ENCODE measurements around the gene MAST4. TPM values are rescaled to one million over a fixed set of nuclear protein-coding genes. Genes with fewer than 3 reads are reported as not detected.
"Not testable (repeated sequence)": the region's sequence is repeated elsewhere in the genome, so short reads cannot be mapped to it uniquely, and the experiment has no call there.

Gene MAST4
- total RNA-seq, 1 donor from 2014 or later = 17.2 TPM

DNA sequence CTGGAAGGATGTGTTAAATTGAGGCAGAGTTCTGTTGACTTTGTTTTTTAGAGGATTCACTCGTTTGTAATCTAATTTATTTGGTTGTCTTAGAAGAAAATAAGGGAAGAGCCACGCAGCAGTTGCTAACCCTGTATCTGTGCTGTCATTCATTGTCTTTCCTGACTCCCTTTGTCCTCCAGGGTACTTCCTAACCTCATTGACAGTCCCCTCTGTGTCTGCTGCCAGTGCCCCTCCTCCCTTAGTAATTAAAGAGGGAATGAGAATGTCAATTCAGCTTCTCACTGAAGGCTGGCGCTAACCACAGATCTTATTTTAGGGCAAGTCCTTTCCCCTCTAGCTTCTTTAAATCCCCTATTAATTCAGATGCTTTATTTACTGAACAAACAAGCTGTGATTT lies 84.0 kb downstream of the MAST4 start:
- intact Hi-C loops (cut with micrococcal nuclease) = no loop called here
- Mint-ChIP-seq H3K4me3 (no peak overlapping the region), H3K27me3 (no peaks in the 10 kb centered on the region), H3K27ac (no peak overlapping the region), H3K4me1 (no peaks in the 10 kb centered on the region), H3K9me3 (no peaks in the 10 kb centered on the region), H3K36me3 (ENCODE audit: low read depth) (no peaks in the 10 kb centered on the region)
- no peak for DNase-seq
- CTCF ChIA-PET = interaction anchor here (2.1 kb wide), 1 partner anchor 374 kb away, joined by 7 read pairs; no protein-coding TSS in a partner anchor
- TF ChIP-seq, protein P1, sequence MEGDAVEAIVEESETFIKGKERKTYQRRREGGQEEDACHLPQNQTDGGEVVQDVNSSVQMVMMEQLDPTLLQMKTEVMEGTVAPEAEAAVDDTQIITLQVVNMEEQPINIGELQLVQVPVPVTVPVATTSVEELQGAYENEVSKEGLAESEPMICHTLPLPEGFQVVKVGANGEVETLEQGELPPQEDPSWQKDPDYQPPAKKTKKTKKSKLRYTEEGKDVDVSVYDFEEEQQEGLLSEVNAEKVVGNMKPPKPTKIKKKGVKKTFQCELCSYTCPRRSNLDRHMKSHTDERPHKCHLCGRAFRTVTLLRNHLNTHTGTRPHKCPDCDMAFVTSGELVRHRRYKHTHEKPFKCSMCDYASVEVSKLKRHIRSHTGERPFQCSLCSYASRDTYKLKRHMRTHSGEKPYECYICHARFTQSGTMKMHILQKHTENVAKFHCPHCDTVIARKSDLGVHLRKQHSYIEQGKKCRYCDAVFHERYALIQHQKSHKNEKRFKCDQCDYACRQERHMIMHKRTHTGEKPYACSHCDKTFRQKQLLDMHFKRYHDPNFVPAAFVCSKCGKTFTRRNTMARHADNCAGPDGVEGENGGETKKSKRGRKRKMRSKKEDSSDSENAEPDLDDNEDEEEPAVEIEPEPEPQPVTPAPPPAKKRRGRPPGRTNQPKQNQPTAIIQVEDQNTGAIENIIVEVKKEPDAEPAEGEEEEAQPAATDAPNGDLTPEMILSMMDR (IDR thresholded peaks at IDR 0.05) = no peak
- POLR2A ChIA-PET = no interaction called here
- ATAC-seq (ENCODE audit: low read depth) = no peak

DNA sequence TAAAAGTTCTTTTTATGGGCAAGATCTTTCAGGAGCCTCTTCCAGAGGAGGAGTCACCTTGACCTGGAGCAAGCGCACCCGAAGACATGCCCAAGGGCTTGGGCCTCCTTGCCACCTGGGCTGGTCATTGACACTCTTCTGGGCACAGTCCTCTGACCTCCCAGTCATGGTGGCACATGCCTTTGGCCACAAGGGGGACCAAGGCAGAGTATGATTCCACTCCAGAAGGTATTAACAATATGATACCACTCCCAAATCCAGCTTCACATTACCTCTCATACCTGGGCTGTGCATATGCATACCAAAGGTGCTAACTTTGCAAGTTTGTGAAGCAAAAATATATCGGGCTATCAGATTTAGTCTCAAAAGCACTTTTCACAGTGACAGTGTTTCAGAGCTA lies 84.6 kb downstream of the MAST4 start:
- Mint-ChIP-seq H3K27me3 (no peaks in the 10 kb centered on the region), H3K36me3 (ENCODE audit: low read depth) (no peaks in the 10 kb centered on the region), H3K9me3 (no peaks in the 10 kb centered on the region), H3K4me3 (no peak overlapping the region), H3K27ac (no peak overlapping the region), H3K4me1 (no peaks in the 10 kb centered on the region)
- intact Hi-C loops (cut with micrococcal nuclease) = no loop called here
- ATAC-seq (ENCODE audit: low read depth) (no peak), DNase-seq (no peak)
- TF ChIP-seq, protein P1 (IDR thresholded peaks at IDR 0.05) = no peak
- CTCF ChIA-PET = interaction anchor here (2.1 kb wide), 1 partner anchor 374 kb away, joined by 7 read pairs; no protein-coding TSS in a partner anchor
- POLR2A ChIA-PET = no interaction called here

DNA sequence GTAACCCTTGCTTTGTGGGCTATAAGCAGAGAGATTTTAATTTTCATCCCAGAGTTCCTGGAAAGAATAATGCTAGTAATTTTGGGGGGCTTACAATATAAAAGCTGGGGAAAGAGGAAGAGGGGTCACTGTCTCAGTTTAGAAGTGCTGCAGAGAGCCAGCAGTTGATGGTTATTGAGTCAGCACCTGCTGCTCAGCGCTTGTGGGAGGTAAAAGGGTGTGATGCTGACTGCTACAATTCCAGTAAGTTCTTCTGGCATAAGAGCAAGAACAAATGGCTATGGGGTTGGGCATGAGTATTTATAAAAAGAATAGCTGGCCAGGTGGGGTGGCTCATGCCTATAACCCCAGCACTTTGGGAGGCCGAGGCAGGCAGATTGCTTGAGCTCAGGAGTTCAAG lies 88.5 kb downstream of the MAST4 start:
- H3K9me3 Mint-ChIP-seq = no peaks in the 10 kb centered on the region
- no peak overlapping the region for H3K4me3 Mint-ChIP-seq
- H3K27ac Mint-ChIP-seq = no peak overlapping the region
- no peaks in the 10 kb centered on the region for H3K36me3 Mint-ChIP-seq (ENCODE audit: low read depth)
- intact Hi-C loops (cut with micrococcal nuclease) = no loop called here
- CTCF ChIA-PET = no interaction called here
- TF ChIP-seq, protein P1 (IDR thresholded peaks at IDR 0.05) = no peak
- H3K4me1 Mint-ChIP-seq = no peaks in the 10 kb centered on the region
- ATAC-seq (ENCODE audit: low read depth) (no peak), DNase-seq (no peak)
- POLR2A ChIA-PET = no interaction called here
- H3K27me3 Mint-ChIP-seq = no peaks in the 10 kb centered on the region

DNA sequence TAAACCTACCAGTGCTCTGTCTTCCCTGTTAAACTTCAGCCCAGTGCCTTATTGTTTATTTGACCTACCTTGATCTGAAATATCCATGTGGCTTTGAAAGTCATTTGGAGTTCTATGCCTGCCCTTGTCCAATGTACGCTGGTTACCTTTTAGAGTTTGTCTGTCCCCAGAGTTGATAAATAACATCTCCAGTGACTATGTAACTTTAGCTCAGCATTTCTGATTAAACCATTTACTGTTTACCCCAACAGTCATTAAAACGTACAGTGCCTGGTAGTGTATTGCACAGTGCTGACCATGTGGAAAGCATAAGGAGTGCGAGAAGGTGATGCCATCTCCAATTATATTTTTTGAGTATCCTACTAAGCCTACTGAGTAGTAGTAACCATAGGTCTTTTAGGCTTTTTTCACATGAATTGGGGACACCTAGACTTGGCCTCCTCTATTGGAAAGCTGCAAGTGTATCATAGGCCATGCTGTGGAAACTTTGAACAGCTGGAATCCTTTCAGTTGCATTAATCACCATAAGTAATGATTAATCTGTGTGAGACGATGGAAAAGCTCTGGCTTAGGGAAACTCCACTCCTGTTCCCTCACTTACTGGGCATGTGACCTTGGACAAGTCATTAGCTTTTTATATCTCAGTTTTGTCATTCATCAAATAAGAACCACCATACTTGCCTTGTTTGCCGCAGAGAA lies 93.5 kb downstream of the MAST4 start:
- ChIA-PET CTCF (interaction anchor here (0.6 kb wide), 1 partner anchor 381 kb away, joined by 3 read pairs; no protein-coding TSS in a partner anchor), POLR2A (no interaction called here)
- no peaks in the 10 kb centered on the region for H3K36me3 Mint-ChIP-seq (ENCODE audit: low read depth)

DNA sequence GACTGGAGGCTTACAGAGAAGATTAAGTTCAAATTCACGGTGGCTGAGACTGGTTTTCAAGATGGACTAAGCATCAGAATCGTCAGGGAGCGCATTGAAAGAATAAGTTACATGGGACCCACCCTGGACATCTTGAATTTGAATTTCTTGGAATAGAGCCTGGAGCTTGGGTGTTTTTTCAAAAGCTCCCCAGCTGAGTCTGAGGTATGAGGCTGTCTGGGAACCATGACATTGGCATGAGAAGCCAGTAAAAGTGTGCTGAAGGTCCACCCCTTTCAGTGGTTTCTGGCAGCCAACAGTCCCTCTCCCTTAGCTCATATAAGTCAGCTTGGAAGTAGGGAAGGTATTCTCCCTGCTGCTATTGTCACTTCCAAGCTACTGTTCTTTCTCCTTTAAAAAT lies 97.8 kb downstream of the MAST4 start:
- Mint-ChIP-seq H3K9me3 (no peaks in the 10 kb centered on the region), H3K4me3 (no peak overlapping the region), H3K36me3 (ENCODE audit: low read depth) (no peaks in the 10 kb centered on the region), H3K4me1 (no peaks in the 10 kb centered on the region), H3K27ac (no peak overlapping the region), H3K27me3 (no peaks in the 10 kb centered on the region)
- TF ChIP-seq, protein P1 (IDR thresholded peaks at IDR 0.05) = no peak
- intact Hi-C loops (cut with micrococcal nuclease) = no loop called here
- CTCF ChIA-PET = interaction anchor here (0.9 to 1.2 kb wide), 2 partner anchors 11 to 388 kb away, joined by 3 read pairs; no protein-coding TSS in a partner anchor
- ATAC-seq (ENCODE audit: low read depth) = no peak
- DNase-seq = no peak
- POLR2A ChIA-PET = no interaction called here

More for the DNA sequence above, 93.5 kb downstream of the MAST4 start:
- intact Hi-C loops (cut with micrococcal nuclease) = no loop called here
- no peaks in the 10 kb centered on the region for H3K9me3 Mint-ChIP-seq
- DNase-seq (no peak), ATAC-seq (ENCODE audit: low read depth) (no peak)
- no peak overlapping the region for H3K4me3 Mint-ChIP-seq
- TF ChIP-seq, protein P1 (IDR thresholded peaks at IDR 0.05) = no peak
- H3K27ac Mint-ChIP-seq = no peak overlapping the region
- H3K27me3 Mint-ChIP-seq = no peaks in the 10 kb centered on the region
- no peaks in the 10 kb centered on the region for H3K4me1 Mint-ChIP-seq

DNA sequence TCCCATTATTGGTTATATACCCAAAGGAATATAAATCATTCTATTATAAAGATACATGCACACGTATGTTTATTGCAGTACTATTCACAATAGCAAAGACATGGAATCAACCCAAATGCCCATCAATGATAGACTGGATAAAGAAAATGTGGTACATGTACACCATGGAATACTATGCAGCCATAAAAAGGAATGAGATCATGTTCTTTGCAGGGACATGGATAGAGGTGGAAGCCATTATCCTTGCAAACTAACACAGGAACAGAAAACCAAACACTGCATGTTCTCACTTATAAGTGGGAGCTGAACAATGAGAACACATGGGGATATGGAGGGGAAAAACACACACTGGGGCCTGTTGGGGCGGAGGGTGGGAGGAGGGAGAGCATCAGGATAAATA lies 99.6 kb downstream of the MAST4 start:
- intact Hi-C loops (cut with micrococcal nuclease); H3K4me3 Mint-ChIP-seq; H3K27ac Mint-ChIP-seq; H3K36me3 Mint-ChIP-seq (ENCODE audit: low read depth); ATAC-seq (ENCODE audit: low read depth); H3K27me3 Mint-ChIP-seq; CTCF ChIA-PET; POLR2A ChIA-PET; H3K4me1 Mint-ChIP-seq; DNase-seq; H3K9me3 Mint-ChIP-seq: not testable (repeated sequence)

Data from activated B cell treated with CpG ODN at 0.5 μM for 24 hours (primary cell).